Activated CD4-positive, alpha-beta T cell treated with anti-CD3 and anti-CD28 coated beads for 36 hours (primary cell): ENCODE results near the gene MAF. TPM values are rescaled to one million over a fixed set of nuclear protein-coding genes. Genes with fewer than 3 reads are reported as not detected.

Source experiments
- ATAC-seq: fragments of 200-7000 bp; cut with Tn5 transposase; one replicate; pipeline ENCODE4 v1.10.0; 2021; ENCODE audit warnings: mild to moderate bottlenecking, moderate library complexity
- CTCF ChIA-PET: fragments of 350-600 bp; sonication (Branson Sonifier 250); formaldehyde crosslinking; loops from one replicate; lab custom pipeline; 2021; ENCODE audit warnings: antibody characterized with exemption; lab: Charles Lee
- POLR2A ChIA-PET: fragments of 350-600 bp; sonication (Branson Sonifier 250); formaldehyde crosslinking; loops from one replicate; lab custom pipeline; 2021; ENCODE audit warnings: antibody characterized with exemption, inconsistent platforms; lab: Charles Lee
- DNase-seq: peaks from one replicate; pipeline ENCODE4 v3.0.0-alpha.2; 2020
- H3K27ac Mint-ChIP-seq: one replicate; pipeline ENCODE4 v1.8.0; 2021; ENCODE audit warnings: mixed read lengths
- H3K27me3 Mint-ChIP-seq: one replicate; pipeline ENCODE4 v1.8.0; 2021; ENCODE audit warnings: mixed read lengths
- H3K36me3 Mint-ChIP-seq: one replicate; pipeline ENCODE4 v1.8.0; 2021; ENCODE audit warnings: low read depth, mixed read lengths
- H3K4me1 Mint-ChIP-seq: one replicate; pipeline ENCODE4 v1.8.0; 2021; ENCODE audit warnings: mixed read lengths
- H3K4me3 Mint-ChIP-seq: one replicate; pipeline ENCODE4 v1.8.0; 2021; ENCODE audit warnings: mild to moderate bottlenecking, moderate library complexity, mixed read lengths
- H3K9me3 Mint-ChIP-seq: one replicate; pipeline ENCODE4 v1.8.0; 2021; ENCODE audit warnings: low read depth, mixed read lengths
- intact Hi-C, 2 experiments: fragments of 100-400 bp; cut with DNase I in 1 of 2; cut with micrococcal nuclease in 1 of 2; formaldehyde crosslinking; loops; one replicate each; pipeline versions ENCODE4 v1.14.2 to v1.15.1; 2022 to 2024; cut with DNase I, micrococcal nuclease
- total RNA-seq, 2 experiments: library from RNA; stranded (reverse); gene quantifications; one replicate each; pipeline ENCODE4 v1.2.3, GENCODE V29; 2021

MAF gene
- total RNA-seq, 2 experiments from 2014 or later, result 66.9 to 71.4 TPM

GRCh38 chr16:79592186-79592585 lies 8.4 kb downstream of the MAF start:
- Mint-ChIP-seq H3K27me3 (peaks cover 21% of the 10 kb centered on the region), H3K27ac (peak overlapping the region; percentile 29), H3K36me3 (peaks cover 21% of the 10 kb centered on the region), H3K4me3 (peak overlapping the region; percentile 45), H3K9me3 (no peaks in the 10 kb centered on the region), H3K4me1 (peaks cover 25% of the 10 kb centered on the region)
- CTCF ChIA-PET, result interaction anchor here (0.7 to 1.0 kb wide), 2 partner anchors 65 to 66 kb away, joined by 3 to 5 read pairs; no protein-coding TSS in a partner anchor
- ATAC-seq, result no peak
- POLR2A ChIA-PET, result no interaction called here
- intact Hi-C loops, result no loop called here
- DNase-seq, result no peak

- ChIA-PET POLR2A (no interaction called here), CTCF (interaction anchor here (0.6 kb wide), 1 partner anchor 255 kb away, joined by 3 read pairs; no protein-coding TSS in a partner anchor)
- Mint-ChIP-seq H3K4me1 (peaks cover 9% of the 10 kb centered on the region), H3K4me3 (peak overlapping the region; percentile 56), H3K36me3 (peaks cover 1% of the 10 kb centered on the region), H3K27me3 (peaks cover 17% of the 10 kb centered on the region), H3K9me3 (no peaks in the 10 kb centered on the region), H3K27ac (no peak overlapping the region)
- ATAC-seq, result no peak
- intact Hi-C loops, result no loop called here
- DNase-seq, result peak; percentile 10
Measured at GRCh38 chr16:79589601-79590102, 10.9 kb downstream of the MAF start.

GRCh38 chr16:79587897-79588296 lies 12.6 kb downstream of the MAF start:
- H3K27ac Mint-ChIP-seq, result no peak overlapping the region
- ATAC-seq (no peak), DNase-seq (no peak)
- no peaks in the 10 kb centered on the region for H3K36me3 Mint-ChIP-seq
- ChIA-PET CTCF (no interaction called here), POLR2A (interaction anchor here (0.7 kb wide), 1 partner anchor 10 kb away, joined by 7 read pairs; no protein-coding TSS in a partner anchor)
- H3K4me3 Mint-ChIP-seq, result no peak overlapping the region
- H3K9me3 Mint-ChIP-seq, result no peaks in the 10 kb centered on the region
- peaks cover 8% of the 10 kb centered on the region for H3K4me1 Mint-ChIP-seq
- intact Hi-C loops, result no loop called here
- peaks cover 20% of the 10 kb centered on the region for H3K27me3 Mint-ChIP-seq

GRCh38 chr16:79587296-79587695 lies 13.2 kb downstream of the MAF start:
- intact Hi-C loops, result no loop called here
- Mint-ChIP-seq H3K9me3 (no peaks in the 10 kb centered on the region), H3K4me1 (peaks cover 7% of the 10 kb centered on the region), H3K27ac (no peak overlapping the region), H3K27me3 (peaks cover 20% of the 10 kb centered on the region), H3K36me3 (no peaks in the 10 kb centered on the region), H3K4me3 (no peak overlapping the region)
- no peak for ATAC-seq
- POLR2A ChIA-PET, result interaction anchor here (0.7 kb wide), 2 partner anchors 11 to 15 kb away, joined by 3 to 7 read pairs; no protein-coding TSS in a partner anchor
- CTCF ChIA-PET, result no interaction called here
- DNase-seq, result no peak

GRCh38 chr16:79582789-79583188 lies 17.7 kb downstream of the MAF start:
- Mint-ChIP-seq H3K36me3 (no peaks in the 10 kb centered on the region), H3K4me1 (no peaks in the 10 kb centered on the region), H3K9me3 (no peaks in the 10 kb centered on the region), H3K27ac (no peak overlapping the region), H3K4me3 (no peak overlapping the region), H3K27me3 (peaks cover 15% of the 10 kb centered on the region)
- ATAC-seq (no peak), DNase-seq (no peak)
- POLR2A ChIA-PET, result no interaction called here
- CTCF ChIA-PET, result interaction anchor here (0.7 kb wide), 1 partner anchor 19 kb away, joined by 3 read pairs; no protein-coding TSS in a partner anchor
- intact Hi-C loops, result no loop called here

GRCh38 chr16:79580453-79581191 lies 19.9 kb downstream of the MAF start:
- no peak overlapping the region for H3K27ac Mint-ChIP-seq
- intact Hi-C loops, result no loop called here
- DNase-seq, result no peak

GRCh38 chr16:79576602-79577001 lies 23.9 kb downstream of the MAF start:
- Mint-ChIP-seq H3K27ac (no peak overlapping the region), H3K36me3 (no peaks in the 10 kb centered on the region), H3K4me3 (no peak overlapping the region), H3K9me3 (no peaks in the 10 kb centered on the region), H3K4me1 (no peaks in the 10 kb centered on the region), H3K27me3 (peaks cover 20% of the 10 kb centered on the region)
- intact Hi-C loops, result no loop called here
- POLR2A ChIA-PET, result no interaction called here
- CTCF ChIA-PET, result interaction anchor here (0.7 kb wide), 1 partner anchor 393 kb away, joined by 3 read pairs; no protein-coding TSS in a partner anchor
- DNase-seq (no peak), ATAC-seq (no peak)

More at GRCh38 chr16:79580453-79581191, 19.9 kb downstream of the MAF start:
- H3K27me3 Mint-ChIP-seq, result peaks cover 16% of the 10 kb centered on the region
- no peak for ATAC-seq
- ChIA-PET CTCF (no interaction called here), POLR2A (no interaction called here)
- no peaks in the 10 kb centered on the region for H3K4me1 Mint-ChIP-seq
- no peaks in the 10 kb centered on the region for H3K9me3 Mint-ChIP-seq
- no peaks in the 10 kb centered on the region for H3K36me3 Mint-ChIP-seq
- no peak overlapping the region for H3K4me3 Mint-ChIP-seq

GRCh38 chr16:79573884-79574283 lies 26.7 kb downstream of the MAF start:
- H3K36me3 Mint-ChIP-seq, result no peaks in the 10 kb centered on the region
- no peak overlapping the region for H3K27ac Mint-ChIP-seq
- H3K4me3 Mint-ChIP-seq, result no peak overlapping the region
- no peaks in the 10 kb centered on the region for H3K9me3 Mint-ChIP-seq
- ChIA-PET POLR2A (no interaction called here), CTCF (no interaction called here)
- intact Hi-C loops, result no loop called here
- ATAC-seq (no peak), DNase-seq (no peak)
- H3K4me1 Mint-ChIP-seq, result no peaks in the 10 kb centered on the region
- peaks cover 11% of the 10 kb centered on the region for H3K27me3 Mint-ChIP-seq

- DNase-seq (no peak), ATAC-seq (no peak)
- H3K9me3 Mint-ChIP-seq, result no peaks in the 10 kb centered on the region
- ChIA-PET CTCF (interaction anchor here (1.0 kb wide), 1 partner anchor 13 kb away, joined by 3 read pairs; no protein-coding TSS in a partner anchor), POLR2A (no interaction called here)
- intact Hi-C loops, result no loop called here
- H3K4me3 Mint-ChIP-seq, result no peak overlapping the region
- H3K27me3 Mint-ChIP-seq, result peaks cover 11% of the 10 kb centered on the region
- no peak overlapping the region for H3K27ac Mint-ChIP-seq
- no peaks in the 10 kb centered on the region for H3K4me1 Mint-ChIP-seq
- H3K36me3 Mint-ChIP-seq, result no peaks in the 10 kb centered on the region
Measured at GRCh38 chr16:79573071-79573470, 27.5 kb downstream of the MAF start.

- no peaks in the 10 kb centered on the region for H3K36me3 Mint-ChIP-seq
- H3K4me3 Mint-ChIP-seq, result no peak overlapping the region
- ChIA-PET POLR2A (no interaction called here), CTCF (interaction anchor here (0.8 to 1.0 kb wide), 2 partner anchors 14 to 872 kb away, joined by 3 read pairs; no protein-coding TSS in a partner anchor)
- H3K9me3 Mint-ChIP-seq, result no peaks in the 10 kb centered on the region
- H3K27ac Mint-ChIP-seq, result no peak overlapping the region
- ATAC-seq (no peak), DNase-seq (no peak)
- H3K4me1 Mint-ChIP-seq, result no peaks in the 10 kb centered on the region
- intact Hi-C loops, result no loop called here
- H3K27me3 Mint-ChIP-seq, result peaks cover 8% of the 10 kb centered on the region
Measured at GRCh38 chr16:79571903-79572535, 28.5 kb downstream of the MAF start.

GRCh38 chr16:79571065-79571902 lies 29.3 kb downstream of the MAF start:
- no peak for ATAC-seq
- Mint-ChIP-seq H3K9me3 (no peaks in the 10 kb centered on the region), H3K27ac (no peak overlapping the region), H3K4me1 (no peaks in the 10 kb centered on the region), H3K36me3 (no peaks in the 10 kb centered on the region), H3K4me3 (no peak overlapping the region), H3K27me3 (peaks cover 8% of the 10 kb centered on the region)
- POLR2A ChIA-PET, result no interaction called here
- DNase-seq, result no peak
- CTCF ChIA-PET, result interaction anchor here (0.6 to 1.1 kb wide), 3 partner anchors 8 to 707 kb away, joined by 3 read pairs; no protein-coding TSS in a partner anchor
- intact Hi-C loops, result no loop called here
